ENCODE data around the gene TEX35. TPM values are rescaled to one million over a fixed set of nuclear protein-coding genes. Genes with fewer than 3 reads are reported as not detected.

The TEX35 gene
- 0.05 TPM for total RNA-seq
- 0.07 TPM for polyA plus RNA-seq
- long read RNA-seq, donor 1, result 0 reads
- long read RNA-seq, donor 2, result 0 reads
- long read RNA-seq, donor 3, result 0 reads
- long read RNA-seq, donor 4, result 0 reads
- long read RNA-seq, donor 5, result 0 reads
- long read RNA-seq, donor 6, result 0 reads
- long read RNA-seq, donor 7, result 0 reads
- long read RNA-seq, donor 8, result 0 reads
- long read RNA-seq, donor 9, result 0 reads
- long read RNA-seq, donor 10, result 0 reads

DNA sequence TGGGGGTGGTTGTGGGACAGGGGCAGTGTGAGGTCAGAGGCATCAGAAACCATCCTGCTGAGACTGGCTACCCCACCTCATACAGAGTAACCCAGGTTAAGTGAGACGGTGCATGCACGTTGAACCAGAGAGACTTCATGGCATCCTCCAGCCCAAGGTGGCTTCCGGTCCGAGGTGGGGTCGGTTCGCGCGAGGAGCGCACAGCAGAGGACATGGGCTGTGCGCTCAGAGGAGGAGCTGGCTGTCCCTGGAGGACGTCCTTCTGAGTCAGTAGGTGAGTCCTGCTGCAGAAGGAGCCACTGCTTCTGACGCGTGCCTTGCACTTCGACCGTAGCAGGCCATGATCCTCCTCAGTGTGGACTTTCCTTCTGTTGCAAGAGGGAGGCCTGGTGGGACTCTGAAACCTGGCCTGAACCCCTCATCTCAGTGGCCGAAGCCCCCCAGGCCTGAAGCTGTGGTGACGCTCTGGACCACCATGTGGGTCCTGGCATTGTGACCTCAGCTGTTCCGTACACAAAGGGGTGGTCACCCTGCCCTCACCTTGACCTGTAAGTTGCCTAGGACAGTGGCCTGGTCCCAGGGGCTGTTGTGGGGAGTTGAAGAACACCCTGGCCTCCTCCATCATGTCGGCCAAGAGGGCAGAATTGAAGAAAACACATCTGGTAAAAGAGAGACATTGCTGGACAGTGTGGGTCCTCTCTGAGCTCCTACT, at the start of gene TEX35:
TEX35 (plus strand) TSS at position 544 of the 712 bp plus-strand sequence; CDS start at position 624, 80 bp downstream.
- no peak within 1 kb of the TSS for H3K27ac ChIP-seq (ENCODE audit: low read depth in 1 of 2, low read length in 1 of 2)
- H3K9me3 ChIP-seq (ENCODE audit: control insufficient read depth in 2 of 2, insufficient read depth in 1 of 2, low read length in 1 of 2), result peaks cover 0 to 2% of the 10 kb centered on the region in 2 donors
- no peak for DNase-seq (ENCODE audit: low read depth in 6 of 9, low spot score in 9 of 9)
- H3K27me3 ChIP-seq (ENCODE audit: control insufficient read depth in 2 of 2, insufficient read depth in 1 of 2, low read length in 1 of 2), result no peaks in the 10 kb centered on the region
- no peak within 1 kb of the TSS for H3K4me3 ChIP-seq (ENCODE audit: low read length in 2 of 2)
- H3K36me3 ChIP-seq (ENCODE audit: control insufficient read depth in 2 of 2, insufficient read depth in 2 of 2, low read length in 1 of 2), result no peaks in the 10 kb centered on the region
- whole genome bisulfite sequencing, result 97% methylated on average over 19 of the region's 19 CpGs
- H3K4me1 ChIP-seq (ENCODE audit: control insufficient read depth in 2 of 2, insufficient read depth in 2 of 2, low read length in 2 of 2), result no peaks in the 10 kb centered on the region

DNA sequence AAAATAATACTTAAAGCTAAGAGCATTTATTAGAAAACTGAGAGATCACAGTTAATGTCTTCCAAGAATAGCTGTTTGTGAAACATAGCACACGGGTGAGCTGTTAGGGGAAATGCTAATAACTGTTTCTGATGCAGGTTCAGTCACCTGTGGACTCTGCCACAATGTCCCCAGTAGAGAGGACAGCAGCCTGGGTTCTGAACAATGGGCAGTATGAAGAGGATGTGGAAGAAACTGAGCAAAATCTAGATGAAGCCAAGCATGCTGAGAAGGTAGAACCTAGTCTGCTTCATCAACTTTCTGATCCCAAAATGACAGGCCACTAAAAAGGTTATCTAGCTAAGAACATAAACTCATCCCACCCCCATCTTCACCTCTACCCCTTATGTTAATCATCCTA, 48.8 kb upstream of the TEX35 start:
- Histone ChIP-seq H3K4me3 (ENCODE audit: low read length in 2 of 2) (no peak overlapping the region), H3K36me3 (ENCODE audit: control insufficient read depth in 2 of 2, insufficient read depth in 2 of 2, low read length in 1 of 2) (no peaks in the 10 kb centered on the region), H3K4me1 (ENCODE audit: control insufficient read depth in 2 of 2, insufficient read depth in 2 of 2, low read length in 2 of 2) (no peaks in the 10 kb centered on the region), H3K27me3 (ENCODE audit: control insufficient read depth in 2 of 2, insufficient read depth in 1 of 2, low read length in 1 of 2) (no peaks in the 10 kb centered on the region), H3K9me3 (ENCODE audit: control insufficient read depth in 2 of 2, insufficient read depth in 1 of 2, low read length in 1 of 2) (no peaks in the 10 kb centered on the region), H3K27ac (ENCODE audit: low read depth in 1 of 2, low read length in 1 of 2) (no peak overlapping the region)
- WGBS, result 94% methylated on average over 1 of the region's 1 CpG
- DNase-seq (ENCODE audit: low read depth in 6 of 9, low spot score in 9 of 9), result no peak

DNA sequence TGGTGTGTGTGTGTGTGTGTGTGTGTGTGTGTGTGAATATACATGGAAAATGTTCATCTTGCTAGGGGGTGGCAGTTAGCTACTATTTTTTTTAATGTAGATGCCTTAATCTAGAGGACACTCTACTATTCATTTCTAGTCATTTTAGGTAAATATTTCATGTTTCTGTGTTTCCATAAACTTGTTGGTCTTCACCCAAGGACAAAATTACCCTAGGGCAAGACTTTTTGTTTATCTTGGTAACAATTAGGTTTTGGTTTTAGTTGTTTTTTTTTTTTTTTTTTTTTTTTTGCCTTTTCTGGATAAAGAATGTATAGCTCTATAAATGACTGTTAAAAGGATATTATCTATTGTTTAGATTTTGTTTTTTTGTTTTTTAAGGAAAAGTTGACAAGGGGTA, 48.3 kb upstream of the TEX35 start:
- Histone ChIP-seq H3K27me3 (ENCODE audit: control insufficient read depth in 2 of 2, insufficient read depth in 1 of 2, low read length in 1 of 2) (no peaks in the 10 kb centered on the region), H3K9me3 (ENCODE audit: control insufficient read depth in 2 of 2, insufficient read depth in 1 of 2, low read length in 1 of 2) (no peaks in the 10 kb centered on the region), H3K27ac (ENCODE audit: low read depth in 1 of 2, low read length in 1 of 2) (no peak overlapping the region), H3K36me3 (ENCODE audit: control insufficient read depth in 2 of 2, insufficient read depth in 2 of 2, low read length in 1 of 2) (no peaks in the 10 kb centered on the region), H3K4me1 (ENCODE audit: control insufficient read depth in 2 of 2, insufficient read depth in 2 of 2, low read length in 2 of 2) (no peaks in the 10 kb centered on the region), H3K4me3 (ENCODE audit: low read length in 2 of 2) (no peak overlapping the region)
- no peak for DNase-seq (ENCODE audit: low read depth in 6 of 9, low spot score in 9 of 9)

DNA sequence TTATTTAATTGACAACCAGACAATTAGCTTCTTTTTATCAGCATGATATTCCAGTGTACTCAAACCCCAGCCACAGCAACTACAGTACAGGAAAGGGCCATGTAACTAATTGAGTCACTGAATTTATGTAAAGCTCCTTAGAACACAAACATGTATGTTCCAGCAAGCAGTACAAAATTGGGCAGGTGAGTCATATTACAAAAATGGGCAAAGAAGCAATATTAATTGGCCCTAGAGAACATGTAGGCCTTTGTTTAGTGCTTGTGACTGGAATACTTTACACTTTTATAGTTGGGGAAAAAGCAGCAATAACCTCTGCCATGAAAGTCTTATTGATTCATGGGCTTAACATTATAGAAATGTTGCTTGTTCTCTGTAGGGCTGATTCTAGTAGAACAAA, 47.9 kb upstream of the TEX35 start:
- H3K27ac ChIP-seq (ENCODE audit: low read depth in 1 of 2, low read length in 1 of 2), result no peak overlapping the region
- H3K9me3 ChIP-seq (ENCODE audit: control insufficient read depth in 2 of 2, insufficient read depth in 1 of 2, low read length in 1 of 2), result no peaks in the 10 kb centered on the region
- H3K27me3 ChIP-seq (ENCODE audit: control insufficient read depth in 2 of 2, insufficient read depth in 1 of 2, low read length in 1 of 2), result no peaks in the 10 kb centered on the region
- no peaks in the 10 kb centered on the region for H3K36me3 ChIP-seq (ENCODE audit: control insufficient read depth in 2 of 2, insufficient read depth in 2 of 2, low read length in 1 of 2)
- no peak for DNase-seq (ENCODE audit: low read depth in 6 of 9, low spot score in 9 of 9)
- H3K4me3 ChIP-seq (ENCODE audit: low read length in 2 of 2), result no peak overlapping the region
- H3K4me1 ChIP-seq (ENCODE audit: control insufficient read depth in 2 of 2, insufficient read depth in 2 of 2, low read length in 2 of 2), result no peaks in the 10 kb centered on the region

DNA sequence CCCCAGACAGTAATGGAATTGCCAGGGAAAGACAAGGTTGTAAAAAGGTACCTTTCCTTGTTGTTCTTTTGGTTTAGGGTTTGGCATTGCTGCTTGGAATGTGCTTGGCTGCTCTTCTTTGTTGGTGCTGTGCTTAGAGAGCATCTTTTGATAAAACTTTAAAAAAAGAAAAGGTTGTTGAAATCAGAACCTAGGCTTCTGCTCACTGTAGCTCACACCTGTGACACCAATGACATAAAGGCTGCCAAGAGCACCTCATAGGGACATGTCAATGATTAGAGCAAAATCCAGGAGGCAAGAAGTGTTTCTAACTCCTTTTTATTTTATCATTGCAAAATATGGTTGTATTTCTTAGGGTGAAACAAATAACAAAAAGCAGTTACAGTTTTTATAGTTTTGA, 45.1 kb upstream of the TEX35 start:
- DNase-seq (ENCODE audit: low read depth in 6 of 9, low spot score in 9 of 9), result no peak
- no peaks in the 10 kb centered on the region for H3K9me3 ChIP-seq (ENCODE audit: control insufficient read depth in 2 of 2, insufficient read depth in 1 of 2, low read length in 1 of 2)
- H3K4me3 ChIP-seq (ENCODE audit: low read length in 2 of 2), result no peak overlapping the region
- no peak overlapping the region for H3K27ac ChIP-seq (ENCODE audit: low read depth in 1 of 2, low read length in 1 of 2)
- H3K4me1 ChIP-seq (ENCODE audit: control insufficient read depth in 2 of 2, insufficient read depth in 2 of 2, low read length in 2 of 2), result no peaks in the 10 kb centered on the region
- H3K27me3 ChIP-seq (ENCODE audit: control insufficient read depth in 2 of 2, insufficient read depth in 1 of 2, low read length in 1 of 2), result no peaks in the 10 kb centered on the region
- H3K36me3 ChIP-seq (ENCODE audit: control insufficient read depth in 2 of 2, insufficient read depth in 2 of 2, low read length in 1 of 2), result no peaks in the 10 kb centered on the region

DNA sequence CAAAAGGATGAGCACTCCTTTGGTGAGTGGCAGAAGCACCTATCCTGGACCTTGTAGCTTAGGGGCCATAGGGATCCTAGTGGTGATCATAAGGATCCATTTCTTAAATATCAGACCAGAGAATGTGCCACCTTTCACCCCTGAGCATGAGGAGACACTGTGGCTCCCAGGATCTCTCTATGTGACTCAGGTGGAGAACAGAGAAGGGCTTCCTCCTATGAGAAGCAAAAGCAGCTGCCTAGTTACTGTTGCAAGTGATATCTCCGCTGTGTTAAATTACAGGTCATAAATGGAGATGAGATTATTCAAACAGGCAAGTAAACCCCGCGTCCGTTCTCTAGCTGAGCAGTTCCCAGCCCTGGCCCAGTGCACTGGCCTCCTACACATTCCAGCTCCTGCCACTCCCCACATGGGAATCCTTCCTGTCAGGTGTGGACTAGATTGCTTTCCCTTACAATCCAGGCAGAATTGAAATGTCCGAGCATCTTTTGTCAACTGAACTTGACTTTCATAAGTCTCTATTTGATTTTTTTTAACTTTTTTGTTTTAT, 42.4 kb upstream of the TEX35 start:
- Histone ChIP-seq H3K27ac (ENCODE audit: low read depth in 1 of 2, low read length in 1 of 2) (no peak overlapping the region), H3K36me3 (ENCODE audit: control insufficient read depth in 2 of 2, insufficient read depth in 2 of 2, low read length in 1 of 2) (no peaks in the 10 kb centered on the region)

DNA sequence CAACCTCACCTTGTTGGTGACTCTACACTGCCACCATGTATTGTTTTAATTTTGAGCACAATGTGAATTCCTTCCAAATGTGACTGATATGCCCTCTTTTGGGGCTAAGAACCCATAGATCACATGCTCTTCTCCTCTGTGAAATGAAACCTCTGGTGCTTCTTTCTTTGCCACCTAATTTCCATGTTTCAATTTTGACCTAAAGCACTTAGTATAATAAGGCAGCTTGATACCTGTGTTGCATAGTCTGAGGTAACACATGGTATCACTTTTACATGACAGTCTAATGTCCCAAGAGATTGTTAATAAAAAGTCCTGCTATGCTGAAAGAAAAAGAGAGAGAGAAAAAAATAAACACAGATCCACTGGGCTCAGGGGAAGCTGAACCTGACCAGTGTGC, 40.4 kb upstream of the TEX35 start:
- H3K27me3 ChIP-seq (ENCODE audit: control insufficient read depth in 2 of 2, insufficient read depth in 1 of 2, low read length in 1 of 2), result no peaks in the 10 kb centered on the region
- DNase-seq (ENCODE audit: low read depth in 6 of 9, low spot score in 9 of 9), result no peak
- H3K27ac ChIP-seq (ENCODE audit: low read depth in 1 of 2, low read length in 1 of 2), result no peak overlapping the region
- H3K4me3 ChIP-seq (ENCODE audit: low read length in 2 of 2), result no peak overlapping the region
- H3K36me3 ChIP-seq (ENCODE audit: control insufficient read depth in 2 of 2, insufficient read depth in 2 of 2, low read length in 1 of 2), result no peaks in the 10 kb centered on the region
- no peaks in the 10 kb centered on the region for H3K4me1 ChIP-seq (ENCODE audit: control insufficient read depth in 2 of 2, insufficient read depth in 2 of 2, low read length in 2 of 2)
- no peaks in the 10 kb centered on the region for H3K9me3 ChIP-seq (ENCODE audit: control insufficient read depth in 2 of 2, insufficient read depth in 1 of 2, low read length in 1 of 2)

More for the DNA sequence above, 42.4 kb upstream of the TEX35 start:
- no peaks in the 10 kb centered on the region for H3K9me3 ChIP-seq (ENCODE audit: control insufficient read depth in 2 of 2, insufficient read depth in 1 of 2, low read length in 1 of 2)
- WGBS, result 96% methylated on average over 5 of the region's 5 CpGs
- no peak for DNase-seq (ENCODE audit: low read depth in 6 of 9, low spot score in 9 of 9)
- no peaks in the 10 kb centered on the region for H3K4me1 ChIP-seq (ENCODE audit: control insufficient read depth in 2 of 2, insufficient read depth in 2 of 2, low read length in 2 of 2)
- no peak overlapping the region for H3K4me3 ChIP-seq (ENCODE audit: low read length in 2 of 2)
- no peaks in the 10 kb centered on the region for H3K27me3 ChIP-seq (ENCODE audit: control insufficient read depth in 2 of 2, insufficient read depth in 1 of 2, low read length in 1 of 2)

DNA sequence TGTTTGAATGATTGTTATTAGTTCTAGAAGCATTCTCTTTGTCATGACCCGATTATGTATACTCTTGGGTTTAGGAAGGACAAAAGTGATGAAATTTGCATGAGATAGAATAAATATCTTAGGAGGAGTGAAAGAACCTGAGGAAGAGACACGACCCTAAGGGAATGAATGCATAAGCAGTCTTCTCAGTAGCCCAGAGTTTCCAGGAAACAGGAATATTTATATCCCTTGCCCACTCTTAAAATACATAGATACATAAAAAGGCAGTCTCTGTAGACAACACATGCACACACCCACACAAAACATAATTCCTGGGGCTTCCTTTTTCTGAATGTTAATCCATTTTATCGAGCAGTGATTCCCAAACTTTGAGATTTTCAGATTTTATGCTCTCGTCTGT, 35.5 kb upstream of the TEX35 start:
- Histone ChIP-seq H3K36me3 (ENCODE audit: control insufficient read depth in 2 of 2, insufficient read depth in 2 of 2, low read length in 1 of 2) (no peaks in the 10 kb centered on the region), H3K4me3 (ENCODE audit: low read length in 2 of 2) (no peak overlapping the region), H3K4me1 (ENCODE audit: control insufficient read depth in 2 of 2, insufficient read depth in 2 of 2, low read length in 2 of 2) (no peaks in the 10 kb centered on the region), H3K27me3 (ENCODE audit: control insufficient read depth in 2 of 2, insufficient read depth in 1 of 2, low read length in 1 of 2) (no peaks in the 10 kb centered on the region), H3K27ac (ENCODE audit: low read depth in 1 of 2, low read length in 1 of 2) (no peak overlapping the region), H3K9me3 (ENCODE audit: control insufficient read depth in 2 of 2, insufficient read depth in 1 of 2, low read length in 1 of 2) (no peaks in the 10 kb centered on the region)
- WGBS, result 94% methylated on average over 4 of the region's 4 CpGs
- no peak for DNase-seq (ENCODE audit: low read depth in 6 of 9, low spot score in 9 of 9)

DNA sequence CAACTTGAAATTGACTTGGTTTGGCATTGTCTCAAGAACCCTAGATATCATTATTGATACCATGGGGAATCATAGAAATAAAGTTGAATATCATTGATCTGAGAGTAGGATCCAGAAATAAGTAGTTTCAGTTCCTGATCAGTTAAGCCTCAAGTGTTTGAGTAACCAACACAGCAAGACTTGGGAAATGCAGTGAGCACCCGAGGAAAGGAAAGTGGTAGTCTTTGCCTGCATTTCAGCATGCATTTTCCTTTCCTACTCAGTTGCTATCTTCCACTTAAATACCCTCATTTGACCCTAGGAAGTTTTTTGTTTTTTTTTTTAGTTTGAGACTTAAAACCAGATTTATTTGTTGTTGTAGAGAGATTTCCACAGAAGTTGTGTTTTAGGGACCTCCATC, 35.1 kb upstream of the TEX35 start:
- H3K27me3 ChIP-seq (ENCODE audit: control insufficient read depth in 2 of 2, insufficient read depth in 1 of 2, low read length in 1 of 2), result no peaks in the 10 kb centered on the region
- no peaks in the 10 kb centered on the region for H3K4me1 ChIP-seq (ENCODE audit: control insufficient read depth in 2 of 2, insufficient read depth in 2 of 2, low read length in 2 of 2)
- WGBS, result 87% methylated on average over 1 of the region's 1 CpG
- no peak overlapping the region for H3K4me3 ChIP-seq (ENCODE audit: low read length in 2 of 2)
- DNase-seq (ENCODE audit: low read depth in 6 of 9, low spot score in 9 of 9), result no peak
- H3K9me3 ChIP-seq (ENCODE audit: control insufficient read depth in 2 of 2, insufficient read depth in 1 of 2, low read length in 1 of 2), result no peaks in the 10 kb centered on the region
- H3K36me3 ChIP-seq (ENCODE audit: control insufficient read depth in 2 of 2, insufficient read depth in 2 of 2, low read length in 1 of 2), result no peaks in the 10 kb centered on the region
- no peak overlapping the region for H3K27ac ChIP-seq (ENCODE audit: low read depth in 1 of 2, low read length in 1 of 2)
